ENCODE data around the gene MIR17HG.

The MIR17HG gene

GRCh38 chr13:91400063-91400399 is 52.5 kb downstream of the MIR17HG start:
- FAIRE-seq, result no peak
- no peak for DNase-seq (ENCODE audit: insufficient read length, low spot score)
- no peak for TF ChIP-seq CTCF (IDR thresholded peaks at IDR 0.05; ENCODE audit: insufficient read depth, missing control alignments)

GRCh38 chr13:91400671-91401070 is 53.2 kb downstream of the MIR17HG start:
- TF ChIP-seq CTCF (IDR thresholded peaks at IDR 0.05; ENCODE audit: insufficient read depth, missing control alignments), result no peak

GRCh38 chr13:91401920-91402319 is 54.4 kb downstream of the MIR17HG start:
- no peak for DNase-seq (ENCODE audit: insufficient read length, low spot score)
- TF ChIP-seq CTCF (IDR thresholded peaks at IDR 0.05; ENCODE audit: insufficient read depth, missing control alignments), result no peak
- FAIRE-seq, result no peak

More at GRCh38 chr13:91400671-91401070, 53.2 kb downstream of the MIR17HG start:
- FAIRE-seq, result no peak
- no peak for DNase-seq (ENCODE audit: insufficient read length, low spot score)
